GM19035 (cell line): ENCODE results near the gene OR2G2.

Experiments used
- ATAC-seq: cut with Tn5 transposase; IDR thresholded peaks from one replicate; pipeline ENCODE4 v1.9.1; 2021; ENCODE audit not compliant: unreplicated experiment

Gene OR2G2

GRCh38 chr1:247588060-247588459 is at the start of gene OR2G2:
OR2G2 (plus strand) TSS chr1:247588360; CDS start chr1:247588360, 0 bp downstream.
- no peak for ATAC-seq

GRCh38 chr1:247538561-247538960 is 49.6 kb upstream of the OR2G2 start:
- no peak for ATAC-seq

- ATAC-seq = no peak
These were observed 48.9 kb upstream of the OR2G2 start for GRCh38 chr1:247539215-247539614.

- ATAC-seq = no peak
These were observed 47.6 kb upstream of the OR2G2 start for GRCh38 chr1:247540581-247540980.

GRCh38 chr1:247542811-247543210 is 45.3 kb upstream of the OR2G2 start:
- ATAC-seq = no peak

- ATAC-seq = no peak
These were observed 40.1 kb upstream of the OR2G2 start for GRCh38 chr1:247548092-247548491.

- ATAC-seq = no peak
These were observed 39.4 kb upstream of the OR2G2 start, which contains the start of gene GCSAML for GRCh38 chr1:247548769-247549182. GCSAML (plus strand) TSS chr1:247549134; CDS start chr1:247549192, 58 bp downstream.

- ATAC-seq = no peak
These were observed 36.4 kb upstream of the OR2G2 start for GRCh38 chr1:247551721-247552120.

- ATAC-seq = no peak
These were observed 35.9 kb upstream of the OR2G2 start for GRCh38 chr1:247552231-247552630.

GRCh38 chr1:247557926-247558674 is 30.1 kb upstream of the OR2G2 start:
- ATAC-seq = no peak

- no peak for ATAC-seq
These were observed 26.4 kb upstream of the OR2G2 start for GRCh38 chr1:247561711-247562110.

- no peak for ATAC-seq
These were observed 26.0 kb upstream of the OR2G2 start for GRCh38 chr1:247562198-247562597.

GRCh38 chr1:247574236-247574635 is 13.9 kb upstream of the OR2G2 start:
- no peak for ATAC-seq

- no peak for ATAC-seq
These were observed 13.5 kb upstream of the OR2G2 start for GRCh38 chr1:247574664-247575063.

- ATAC-seq = no peak
These were observed 11.6 kb upstream of the OR2G2 start for GRCh38 chr1:247576514-247576913.

GRCh38 chr1:247578946-247579460 is 9.2 kb upstream of the OR2G2 start:
- no peak for ATAC-seq

- no peak for ATAC-seq
These were observed 17.1 kb downstream of the OR2G2 start, which contains the start of gene OR2G3 for GRCh38 chr1:247605286-247605685. OR2G3 (plus strand) TSS chr1:247605586; CDS start chr1:247605586, 0 bp downstream.

- no peak for ATAC-seq
These were observed 25.2 kb downstream of the OR2G2 start for GRCh38 chr1:247613405-247613804.

- ATAC-seq = no peak
These were observed 26.5 kb downstream of the OR2G2 start for GRCh38 chr1:247614625-247615024.

GRCh38 chr1:247627951-247628350 is 39.8 kb downstream of the OR2G2 start:
- ATAC-seq = no peak

- ATAC-seq = no peak
These were observed 49.9 kb downstream of the OR2G2 start for GRCh38 chr1:247638011-247638410.

GRCh38 chr1:247638781-247639180 is 50.6 kb downstream of the OR2G2 start:
- no peak for ATAC-seq
